Smooth muscle cell of trachea (primary cell): ENCODE data around the gene KRTAP4-12. TPM values are rescaled to one million over a fixed set of nuclear protein-coding genes. Genes with fewer than 3 reads are reported as not detected.

Experiments
- total RNA-seq: library from RNA; depleted of rRNA; stranded (reverse); fragments of >200 nt; gene quantifications from 2 replicates; pipeline ENCODE4 v1.2.1, GENCODE V29; 2014

Gene KRTAP4-12
- total RNA-seq = not detected in 2 replicates

DNA sequence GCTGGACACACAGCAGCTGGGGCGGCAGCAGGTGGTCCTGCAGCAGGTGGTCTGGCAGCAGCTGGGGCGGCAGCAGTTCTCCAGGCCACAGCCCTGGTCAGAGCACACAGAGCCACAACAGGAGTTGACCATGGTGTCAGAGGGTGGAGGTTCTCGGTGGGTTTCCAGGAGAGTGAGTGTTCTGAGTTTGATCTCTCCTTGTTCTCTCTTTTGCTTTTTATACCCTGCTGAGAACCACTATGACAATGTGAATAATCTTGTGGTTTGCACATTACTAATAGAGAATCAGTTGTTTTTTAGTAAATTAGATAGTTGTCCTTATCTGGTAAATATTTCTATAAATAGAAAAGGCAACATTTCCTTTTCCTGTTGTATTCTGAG is at the start of gene KRTAP4-12:
Gene KRTAP4-12 (minus strand): TSS at position 192 of the 381 bp plus-strand sequence. CDS start 60 bp downstream, at position 132.

DNA sequence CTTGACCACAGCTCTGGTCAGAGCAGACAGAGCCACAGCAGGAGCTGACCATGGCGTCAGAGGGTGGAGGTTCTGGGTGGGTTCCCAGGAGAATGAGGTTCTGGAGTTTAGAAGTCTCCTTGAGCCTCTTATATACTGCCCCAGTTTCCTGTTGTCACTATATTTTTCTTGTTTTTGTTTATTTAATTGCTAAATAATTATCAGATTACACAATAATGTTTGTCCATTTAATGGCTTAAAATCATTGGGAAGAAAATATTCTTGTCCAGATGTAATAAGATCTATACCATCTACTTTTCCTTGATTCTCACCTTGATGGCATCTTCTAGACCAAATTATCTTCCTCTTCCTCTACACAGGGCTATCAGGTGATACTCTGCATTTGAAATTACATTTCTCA is 44.1 kb upstream of the KRTAP4-12 start, which contains the start of gene KRTAP4-3:
Gene KRTAP4-3 (minus strand): TSS at position 101 of the 400 bp plus-strand sequence. CDS start 49 bp downstream, at position 52.

DNA sequence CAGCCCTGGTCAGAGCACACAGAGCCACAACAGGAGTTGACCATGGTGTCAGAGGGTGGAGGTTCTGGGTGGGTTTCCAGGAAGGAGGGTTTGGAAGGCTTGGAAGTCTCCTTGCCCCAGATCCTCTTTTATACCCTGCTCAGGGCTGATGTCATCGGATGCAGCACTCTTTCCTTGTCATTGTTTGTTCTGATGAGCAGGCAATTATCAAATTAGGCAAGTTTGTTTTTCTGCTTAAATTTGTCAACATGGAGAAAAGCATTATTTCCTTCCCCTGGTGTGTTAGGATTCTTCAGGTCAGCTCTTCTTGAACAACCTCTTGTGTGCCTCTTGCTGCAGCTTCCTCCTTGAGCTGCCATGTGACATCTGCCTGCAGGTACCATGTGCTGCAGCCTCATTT is 36.7 kb upstream of the KRTAP4-12 start, which contains the start of gene KRTAP4-4:
Gene KRTAP4-4 (minus strand): TSS at position 101 of the 400 bp plus-strand sequence. CDS start 57 bp downstream, at position 44.

DNA sequence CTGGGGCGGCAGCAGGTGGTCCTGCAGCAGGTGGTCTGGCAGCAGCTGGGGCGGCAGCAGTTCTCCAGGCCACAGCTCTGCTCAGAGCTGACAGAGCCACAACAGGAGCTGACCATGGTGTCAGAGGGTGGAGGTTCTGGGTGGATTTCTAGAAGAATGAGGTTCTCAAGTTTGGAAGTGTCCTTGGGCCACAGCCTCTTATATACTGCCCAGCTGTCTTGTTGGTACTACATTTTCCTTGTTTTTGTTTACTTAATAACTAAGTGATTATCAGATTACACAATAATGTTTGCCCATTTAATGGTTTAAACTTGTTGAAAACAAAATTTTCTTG is 25.6 kb upstream of the KRTAP4-12 start, which contains the start of gene KRTAP4-5:
Gene KRTAP4-5 (minus strand): TSS at position 174 of the 334 bp plus-strand sequence. CDS start 58 bp downstream, at position 116.

DNA sequence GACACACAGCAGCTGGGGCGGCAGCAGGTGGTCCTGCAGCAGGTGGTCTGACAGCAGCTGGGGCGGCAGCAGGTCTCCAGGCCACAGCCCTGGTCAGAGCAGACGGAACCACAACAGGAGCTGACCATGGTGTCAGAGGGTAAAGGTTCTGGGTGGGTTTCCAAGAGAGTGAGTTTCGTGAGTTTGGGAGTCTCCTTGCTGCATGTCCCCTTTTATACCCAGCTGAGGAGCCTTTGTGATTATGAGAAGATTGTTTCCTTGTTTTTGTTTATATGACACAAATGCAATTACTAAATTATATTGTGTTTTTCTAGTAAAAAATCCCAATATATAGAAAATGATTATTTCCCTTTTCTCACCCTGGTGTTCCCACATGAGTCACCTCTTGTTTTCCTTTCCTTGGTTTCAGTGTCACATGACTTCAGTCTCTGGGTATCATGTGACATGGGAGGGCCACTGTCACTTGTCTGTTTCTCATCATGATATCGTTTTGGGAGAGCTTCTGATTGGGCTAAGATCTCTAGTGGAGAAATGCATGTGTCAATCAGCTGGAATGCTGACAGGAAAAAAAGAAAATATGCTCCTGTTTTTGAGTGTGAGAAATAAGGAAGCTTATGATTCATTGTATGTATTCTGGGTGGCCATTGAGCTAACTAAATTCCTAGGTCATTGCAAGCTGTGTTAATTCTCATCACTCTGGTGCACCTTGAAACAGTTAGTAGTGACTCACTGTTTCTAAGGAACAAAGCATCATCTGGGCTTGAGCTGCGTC is 16.6 kb upstream of the KRTAP4-12 start, which contains the start of gene KRTAP4-6:
Gene KRTAP4-6 (minus strand): TSS at position 185 of the 772 bp plus-strand sequence. CDS start 57 bp downstream, at position 128.

DNA sequence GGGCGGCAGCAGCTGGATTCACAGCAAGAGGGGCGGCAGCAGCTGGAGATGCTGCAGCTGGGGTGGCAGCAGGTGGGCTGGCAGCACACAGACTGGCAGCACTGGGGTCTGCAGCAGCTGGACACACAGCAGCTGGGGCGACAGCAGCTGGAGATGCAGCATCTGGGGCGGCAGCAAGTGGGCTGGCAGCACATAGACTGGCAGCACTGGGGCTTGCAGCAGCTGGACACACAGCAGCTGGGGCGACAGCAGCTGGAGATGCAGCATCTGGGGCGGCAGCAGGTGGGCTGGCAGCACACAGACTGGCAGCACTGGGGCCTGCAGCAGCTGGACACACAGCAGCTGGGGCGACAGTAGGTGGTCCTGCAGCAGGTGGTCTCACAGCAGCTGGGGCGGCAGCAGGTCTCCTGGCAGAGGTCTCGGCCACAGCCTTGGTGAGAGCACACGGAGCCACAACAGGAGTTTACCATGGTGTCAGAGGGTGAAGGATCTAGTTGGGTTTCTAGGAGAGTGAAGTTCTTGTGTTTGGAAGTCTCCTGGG is 6.1 kb downstream of the KRTAP4-12 start, which contains the start of gene KRTAP4-11:
Gene KRTAP4-11 (minus strand): TSS at position 528 of the 541 bp plus-strand sequence. CDS start 58 bp downstream, at position 470.

DNA sequence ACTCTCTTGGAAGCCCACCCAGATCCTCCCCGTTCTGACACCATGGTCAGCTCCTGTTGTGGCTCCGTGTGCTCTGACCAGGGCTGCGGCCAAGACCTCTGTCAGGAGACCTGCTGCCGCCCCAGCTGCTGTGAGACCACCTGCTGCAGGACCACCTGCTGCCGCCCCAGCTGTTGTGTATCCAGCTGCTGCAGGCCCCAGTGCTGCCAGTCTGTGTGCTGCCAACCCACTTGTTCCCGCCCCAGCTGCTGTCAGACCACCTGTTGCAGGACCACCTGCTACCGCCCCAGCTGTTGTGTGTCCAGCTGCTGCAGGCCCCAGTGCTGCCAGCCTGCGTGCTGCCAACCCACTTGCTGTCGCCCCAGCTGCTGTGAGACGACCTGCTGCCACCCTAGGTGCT is 18.6 kb downstream of the KRTAP4-12 start, which contains the start of gene KRTAP4-9:
Gene KRTAP4-9 (plus strand): TSS at position 43 of the 400 bp plus-strand sequence. CDS start 0 bp downstream, at position 43.

DNA sequence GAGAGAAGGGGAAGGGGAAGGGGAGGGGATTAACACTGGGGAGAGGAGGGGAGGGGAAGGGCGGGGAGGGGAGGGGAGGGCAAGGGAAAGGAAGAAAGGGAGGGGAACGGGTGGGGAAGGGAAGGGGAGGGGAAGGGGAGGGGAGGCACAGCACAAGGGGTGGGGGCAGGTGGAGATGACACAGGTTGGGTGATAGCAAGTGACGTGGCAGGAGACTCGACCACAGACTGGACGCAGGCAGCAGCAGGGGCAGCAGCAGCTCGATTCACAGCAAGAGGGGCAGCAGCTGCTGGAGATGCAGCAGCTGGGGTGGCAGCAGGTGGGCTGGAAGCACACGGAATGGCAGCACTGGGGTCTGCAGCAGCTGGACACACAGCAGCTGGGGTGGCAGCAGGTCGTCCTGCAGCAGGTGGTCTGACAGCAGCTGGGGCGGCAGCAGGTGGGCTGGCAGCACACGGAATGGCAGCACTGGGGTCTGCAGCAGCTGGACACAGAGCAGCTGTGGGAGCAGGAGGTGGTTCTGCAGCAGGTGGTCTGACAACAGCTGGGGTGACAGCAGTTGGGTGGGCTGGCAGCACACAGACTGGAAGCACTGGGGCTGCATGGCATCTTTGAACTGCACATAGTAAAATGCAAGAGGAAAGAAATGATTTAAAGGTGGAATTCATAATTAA is 22.3 kb downstream of the KRTAP4-12 start, which contains the start of gene KRTAP4-16:
Gene KRTAP4-16 (minus strand): TSS at position 624 of the 674 bp plus-strand sequence. CDS start 0 bp downstream, at position 624.

DNA sequence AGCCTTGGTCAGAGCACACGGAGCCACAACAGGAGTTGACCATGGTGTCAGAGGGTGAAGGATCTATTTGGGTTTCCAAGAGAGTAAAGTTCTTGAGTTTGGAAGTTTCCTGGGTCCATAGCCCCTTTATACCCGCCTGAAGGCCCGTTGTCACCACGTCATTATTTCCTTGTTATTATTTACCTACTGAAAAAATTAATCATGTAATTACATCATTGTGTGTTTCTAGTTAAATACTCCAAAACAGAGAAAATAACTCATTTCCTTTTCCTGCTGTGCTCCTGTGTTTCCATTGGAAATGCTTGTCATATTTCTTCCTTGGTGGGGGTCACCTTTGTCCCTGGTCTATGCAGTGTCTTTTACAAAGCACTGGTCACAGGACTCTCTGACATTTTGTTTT is 25.9 kb downstream of the KRTAP4-12 start, which contains the start of gene KRTAP4-8:
Gene KRTAP4-8 (minus strand): TSS at position 101 of the 400 bp plus-strand sequence. CDS start 58 bp downstream, at position 43.

DNA sequence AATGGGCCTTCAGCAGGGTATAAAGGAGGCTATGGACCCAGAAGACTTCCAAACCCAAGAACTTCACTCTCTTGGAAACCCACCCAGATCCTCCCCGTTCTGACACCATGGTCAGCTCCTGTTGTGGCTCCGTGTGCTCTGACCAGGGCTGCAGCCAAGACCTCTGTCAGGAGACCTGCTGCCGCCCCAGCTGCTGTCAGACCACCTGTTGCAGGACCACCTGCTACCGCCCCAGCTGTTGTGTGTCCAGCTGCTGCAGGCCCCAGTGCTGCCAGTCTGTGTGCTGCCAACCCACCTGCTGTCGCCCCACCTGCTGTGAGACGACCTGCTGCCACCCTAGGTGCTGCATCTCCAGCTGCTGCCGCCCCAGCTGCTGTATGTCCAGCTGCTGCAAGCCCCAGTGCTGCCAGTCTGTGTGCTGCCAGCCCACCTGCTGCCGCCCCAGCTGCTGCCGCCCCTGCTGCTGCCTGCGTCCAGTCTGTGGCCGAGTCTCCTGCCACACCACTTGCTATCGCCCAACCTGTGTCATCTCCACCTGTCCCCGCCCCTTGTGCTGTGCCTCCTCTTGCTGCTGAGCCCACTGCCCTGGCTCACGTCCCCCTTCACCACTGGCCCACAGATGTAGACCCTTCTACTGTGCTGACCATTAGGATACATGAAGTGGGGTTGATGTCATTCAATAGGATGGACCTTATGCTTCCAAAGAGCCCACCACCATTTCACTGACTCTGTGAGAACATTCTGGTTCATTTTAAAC is 39.7 kb downstream of the KRTAP4-12 start, which contains the start of gene KRTAP4-7:
Gene KRTAP4-7 (plus strand): TSS at position 51 of the 757 bp plus-strand sequence. CDS start 57 bp downstream, at position 108.

Other genes starting within 250 kb of the KRTAP4-12 start
- not detected in 2 replicates for gene KRT20, start 238.9 kb downstream of the KRTAP4-12 start, total RNA-seq
- 0.17 and 0.87 TPM in 2 replicates for gene KRT23, start 186.5 kb downstream of the KRTAP4-12 start, total RNA-seq
- not detected in 2 replicates for gene KRT39, start 157.2 kb downstream of the KRTAP4-12 start, total RNA-seq
- gene KRT40, start 139.9 kb downstream of the KRTAP4-12 start, total RNA-seq = not detected in 2 replicates
- gene KRTAP3-3, start 130.0 kb downstream of the KRTAP4-12 start, total RNA-seq = not detected in 2 replicates
- gene KRTAP3-2, start 124.3 kb downstream of the KRTAP4-12 start, total RNA-seq = not detected in 2 replicates
- not detected in 2 replicates for gene KRTAP3-1, start 115.1 kb downstream of the KRTAP4-12 start, total RNA-seq
- 2.2 TPM in 1 of 2 replicates, not detected in the other for gene KRTAP1-5, start 97.0 kb downstream of the KRTAP4-12 start, total RNA-seq
- gene KRTAP1-4, start 94.0 kb downstream of the KRTAP4-12 start, total RNA-seq = not detected in 2 replicates
- not detected in 2 replicates for gene KRTAP1-3, start 89.3 kb downstream of the KRTAP4-12 start, total RNA-seq
- gene KRTAP1-1, start 82.7 kb downstream of the KRTAP4-12 start, total RNA-seq = not detected in 2 replicates
- not detected in 2 replicates for gene KRTAP2-1, start 76.9 kb downstream of the KRTAP4-12 start, total RNA-seq
- not detected in 2 replicates for gene KRTAP2-2, start 69.0 kb downstream of the KRTAP4-12 start, total RNA-seq
- gene KRTAP2-3, start 64.1 kb downstream of the KRTAP4-12 start, total RNA-seq = not detected in 2 replicates
- gene KRTAP2-4, start 58.3 kb downstream of the KRTAP4-12 start, total RNA-seq = not detected in 2 replicates
- not detected in 2 replicates for gene KRTAP4-7, start 40.0 kb downstream of the KRTAP4-12 start, total RNA-seq
- gene KRTAP4-8, start 26.0 kb downstream of the KRTAP4-12 start, total RNA-seq = not detected in 2 replicates
- not detected in 2 replicates for gene KRTAP4-16, start 22.0 kb downstream of the KRTAP4-12 start, total RNA-seq
- gene KRTAP4-9, start 18.8 kb downstream of the KRTAP4-12 start, total RNA-seq = not detected in 2 replicates
- not detected in 2 replicates for gene KRTAP4-11, start 5.8 kb downstream of the KRTAP4-12 start, total RNA-seq
- gene KRTAP4-6, start 16.4 kb upstream of the KRTAP4-12 start, total RNA-seq = not detected in 2 replicates
- not detected in 2 replicates for gene KRTAP4-5, start 25.6 kb upstream of the KRTAP4-12 start, total RNA-seq
- not detected in 2 replicates for gene KRTAP4-4, start 36.6 kb upstream of the KRTAP4-12 start, total RNA-seq
- gene KRTAP4-3, start 44.0 kb upstream of the KRTAP4-12 start, total RNA-seq = not detected in 2 replicates
- not detected in 2 replicates for gene KRTAP4-2, start 54.0 kb upstream of the KRTAP4-12 start, total RNA-seq
- not detected in 2 replicates for gene KRTAP4-1, start 60.7 kb upstream of the KRTAP4-12 start, total RNA-seq
- gene KRTAP9-1, start 65.7 kb upstream of the KRTAP4-12 start, total RNA-seq = not detected in 2 replicates
- gene KRTAP9-2, start 102.5 kb upstream of the KRTAP4-12 start, total RNA-seq = not detected in 2 replicates
- not detected in 2 replicates for gene KRTAP9-3, start 108.3 kb upstream of the KRTAP4-12 start, total RNA-seq
- gene KRTAP9-8, start 113.8 kb upstream of the KRTAP4-12 start, total RNA-seq = not detected in 2 replicates
- gene KRTAP9-4, start 125.5 kb upstream of the KRTAP4-12 start, total RNA-seq = not detected in 2 replicates
- gene KRTAP9-9, start 131.2 kb upstream of the KRTAP4-12 start, total RNA-seq = not detected in 2 replicates
- gene KRTAP9-6, start 141.2 kb upstream of the KRTAP4-12 start, total RNA-seq = not detected in 2 replicates
- not detected in 2 replicates for gene KRTAP9-7, start 151.5 kb upstream of the KRTAP4-12 start, total RNA-seq
- not detected in 2 replicates for gene KRTAP29-1, start 178.7 kb upstream of the KRTAP4-12 start, total RNA-seq
- not detected in 2 replicates for gene KRTAP16-1, start 185.1 kb upstream of the KRTAP4-12 start, total RNA-seq
- not detected in 2 replicates for gene KRTAP17-1, start 191.5 kb upstream of the KRTAP4-12 start, total RNA-seq
- not detected in 2 replicates for gene KRT33A, start 226.6 kb upstream of the KRTAP4-12 start, total RNA-seq
- not detected in 2 replicates for gene KRT33B, start 245.6 kb upstream of the KRTAP4-12 start, total RNA-seq